Activated CD8-positive, alpha-beta memory T cell treated with anti-CD3 and anti-CD28 coated beads for 24 hours (primary cell): ENCODE results near the gene ATRN.

Experiments used
- DNase-seq: peaks from one replicate; pipeline ENCODE4 v3.0.0-alpha.2; 2020

ATRN gene

GRCh38 chr20:3660262-3661059 lies 189.6 kb downstream of the ATRN start:
- peak; percentile 52 for DNase-seq

- peak; percentile 54 for DNase-seq
Observed at GRCh38 chr20:3661060-3661813, 190.4 kb downstream of the ATRN start.

- no peak for DNase-seq
Observed at GRCh38 chr20:3661814-3662665, 191.2 kb downstream of the ATRN start.

- DNase-seq: no peak
Observed at GRCh38 chr20:3663031-3663701, 192.3 kb downstream of the ATRN start, which contains the start of gene GFRA4. Gene GFRA4, minus strand, starts transcription at chr20:3663399. Its CDS starts 0 bp downstream, at chr20:3663399.

- DNase-seq: no peak
Observed at GRCh38 chr20:3663858-3664257, 193.0 kb downstream of the ATRN start.

GRCh38 chr20:3667434-3668037 lies 196.7 kb downstream of the ATRN start:
- DNase-seq: no peak

GRCh38 chr20:3669710-3670367 lies 199.0 kb downstream of the ATRN start:
- DNase-seq: no peak

- no peak for DNase-seq
Observed at GRCh38 chr20:3670511-3670910, 199.7 kb downstream of the ATRN start.

GRCh38 chr20:3670945-3671344 lies 200.1 kb downstream of the ATRN start:
- DNase-seq: no peak

- no peak for DNase-seq
Observed at GRCh38 chr20:3671986-3672546, 201.2 kb downstream of the ATRN start.

GRCh38 chr20:3672547-3673171 lies 201.8 kb downstream of the ATRN start:
- no peak for DNase-seq

- no peak for DNase-seq
Observed at GRCh38 chr20:3673221-3674070, 202.6 kb downstream of the ATRN start.

- DNase-seq: no peak
Observed at GRCh38 chr20:3674447-3674846, 203.6 kb downstream of the ATRN start.

- no peak for DNase-seq
Observed at GRCh38 chr20:3674995-3675900, 204.4 kb downstream of the ATRN start.

GRCh38 chr20:3677733-3678132 lies 206.9 kb downstream of the ATRN start:
- DNase-seq: no peak

GRCh38 chr20:3678198-3678597 lies 207.4 kb downstream of the ATRN start:
- DNase-seq: no peak

GRCh38 chr20:3678856-3679720 lies 208.3 kb downstream of the ATRN start:
- DNase-seq: no peak
